ENCODE data around the gene CDH4. TPM values are rescaled to one million over a fixed set of nuclear protein-coding genes. Genes with fewer than 3 reads are reported as not detected.

The CDH4 gene
- total and polyA plus RNA-seq, 9 of the 15 experiments (the other 6 are each of a cell fraction or from before 2014, with no cell fraction given) = 0.04 TPM; not detected in 8

- DNase-seq (ENCODE audit: extremely low read depth in 1 of 4, low spot score in 3 of 4) (no peak), FAIRE-seq (no peak), ATAC-seq (no peak)
- no peak overlapping the region for H3K27ac ChIP-seq (ENCODE audit: extremely low read depth, low read depth, low read length)
- no peak overlapping the region for H2AFZ ChIP-seq (ENCODE audit: low read depth, low read length)
- H4K20me1 ChIP-seq (replicated peaks; ENCODE audit: control insufficient read depth, insufficient read depth, low read length) = no peaks in the 10 kb centered on the region
- H3K4me3 ChIP-seq = no peak overlapping the region
- WGBS (ENCODE audit: insufficient coverage, low coverage, missing lambda C conversion rate) = 1% methylated on average over 12 of the region's 14 CpGs
- ChIA-PET CTCF (ENCODE audit: low intra/inter-chr PET ratio) (no interaction called here), POLR2A (no interaction called here)
- H3K4me2 ChIP-seq (ENCODE audit: insufficient read depth, low read length) = no peak overlapping the region
- H3K9me1 ChIP-seq (ENCODE audit: control insufficient read depth, insufficient read depth, low read length) = peaks cover 4% of the 10 kb centered on the region
- no TSS peak for BruUV-seq (replicated peaks)
- peaks cover 6 to 49% of the 10 kb centered on the region in 2 experiments; a peak in 3 of 5 replicates for H3K27me3 ChIP-seq (ENCODE audit: control insufficient read depth in 2 of 2, insufficient read depth in 2 of 2, low read length in 2 of 2)
- H3K36me3 ChIP-seq (ENCODE audit: control insufficient read depth, insufficient read depth, low read length) = no peaks in the 10 kb centered on the region
- no peaks in the 10 kb centered on the region for H3K79me2 ChIP-seq (ENCODE audit: control insufficient read depth, insufficient read depth, low read length)
- H3K9ac ChIP-seq (ENCODE audit: insufficient read depth in 1 of 2, low read depth in 2 of 2, low read length in 2 of 2) = no peak overlapping the region
- H3K4me1 ChIP-seq (replicated peaks in 1 of 2; ENCODE audit: control insufficient read depth in 2 of 2, insufficient read depth in 2 of 2, low read length in 2 of 2) = no peaks in the 10 kb centered on the region
- TF ChIP-seq PHB2 (IDR thresholded peaks at IDR 0.05; ENCODE audit: low read depth) (no peak), MIER1 (IDR thresholded peaks at IDR 0.05; ENCODE audit: low read depth) (no peak), ZBTB1 (CRISPR knock-in tag; IDR thresholded peaks at IDR 0.05; ENCODE audit: borderline replicate concordance, low read depth) (no peak), CC2D1A (IDR thresholded peaks at IDR 0.05) (no peak)
- H3K9me3 ChIP-seq (replicated peaks; ENCODE audit: control insufficient read depth, insufficient read depth, low read depth, low read length) = no peaks in the 10 kb centered on the region
- in situ Hi-C loops (cut with MboI) = no loop called here
- intact Hi-C loops (cut with micrococcal nuclease) = no loop called here
These were observed 142.2 kb downstream of the CDH4 start for GRCh38 chr20:61394088-61394799.

- H3K27me3 ChIP-seq (ENCODE audit: control insufficient read depth in 2 of 2, insufficient read depth in 2 of 2, low read length in 2 of 2) = peaks cover 6 to 52% of the 10 kb centered on the region in 2 experiments; a peak in 3 of 5 replicates
- 6% methylated on average over 19 of the region's 19 CpGs for WGBS (ENCODE audit: insufficient coverage, low coverage, missing lambda C conversion rate)
- TF ChIP-seq ZNF740 (CRISPR knock-in tag; IDR thresholded peaks at IDR 0.05) (no peak), ZNF740 (tag; IDR thresholded peaks at IDR 0.05) (no peak), BCOR (IDR thresholded peaks at IDR 0.05) (no peak), ZNF354B (CRISPR knock-in tag; IDR thresholded peaks at IDR 0.05) (no peak), ZNF282 (CRISPR knock-in tag; IDR thresholded peaks at IDR 0.05) (no peak), PPARD (CRISPR knock-in tag; IDR thresholded peaks at IDR 0.05) (no peak), ZNF253 (CRISPR knock-in tag; conservative IDR thresholded peaks at IDR 0.05) (no peak), IRF1 (CRISPR knock-in tag; IDR thresholded peaks at IDR 0.05; ENCODE audit: borderline replicate concordance) (no peak), MCM3 (IDR thresholded peaks at IDR 0.05) (no peak), ADNP (tag; IDR thresholded peaks at IDR 0.05) (no peak), HLTF (IDR thresholded peaks at IDR 0.05) (no peak), GTF2F1 (IDR thresholded peaks at IDR 0.05; ENCODE audit: low read depth, low read length) (no peak), KAT8 (IDR thresholded peaks at IDR 0.05; ENCODE audit: low read depth) (no peak)
These were observed 144.3 kb downstream of the CDH4 start for GRCh38 chr20:61396262-61396848.

More at GRCh38 chr20:61396262-61396848, 144.3 kb downstream of the CDH4 start:
- FAIRE-seq (no peak), ATAC-seq (no peak), DNase-seq (ENCODE audit: extremely low read depth in 1 of 4, low spot score in 3 of 4) (no peak)
- ChIA-PET CTCF (ENCODE audit: low intra/inter-chr PET ratio) (no interaction called here), POLR2A (no interaction called here)
- in situ Hi-C loops (cut with MboI) (no loop called here), intact Hi-C loops (cut with micrococcal nuclease) (no loop called here)
- H3K9ac ChIP-seq (ENCODE audit: insufficient read depth in 1 of 2, low read depth in 2 of 2, low read length in 2 of 2) = no peak overlapping the region
- H3K9me1 ChIP-seq (ENCODE audit: control insufficient read depth, insufficient read depth, low read length) = peaks cover 4% of the 10 kb centered on the region
- H4K20me1 ChIP-seq (replicated peaks; ENCODE audit: control insufficient read depth, insufficient read depth, low read length) = no peaks in the 10 kb centered on the region
- H3K4me3 ChIP-seq = no peak overlapping the region
- H3K79me2 ChIP-seq (ENCODE audit: control insufficient read depth, insufficient read depth, low read length) = no peaks in the 10 kb centered on the region
- no peaks in the 10 kb centered on the region for H3K9me3 ChIP-seq (replicated peaks; ENCODE audit: control insufficient read depth, insufficient read depth, low read depth, low read length)
- BruUV-seq (replicated peaks) = no TSS peak
- H2AFZ ChIP-seq (ENCODE audit: low read depth, low read length) = no peak overlapping the region
- H3K4me1 ChIP-seq (replicated peaks in 1 of 2; ENCODE audit: control insufficient read depth in 2 of 2, insufficient read depth in 2 of 2, low read length in 2 of 2) = no peaks in the 10 kb centered on the region
- no peak overlapping the region for H3K27ac ChIP-seq (ENCODE audit: extremely low read depth, low read depth, low read length)
- no peak overlapping the region for H3K4me2 ChIP-seq (ENCODE audit: insufficient read depth, low read length)
- no peaks in the 10 kb centered on the region for H3K36me3 ChIP-seq (ENCODE audit: control insufficient read depth, insufficient read depth, low read length)
